ENCODE results near the gene GAST. TPM values are rescaled to one million over a fixed set of nuclear protein-coding genes. Genes with fewer than 3 reads are reported as not detected.

The GAST gene
- total and polyA plus RNA-seq, 2 of the 13 experiments (the other 11 are each of a cell fraction or from before 2014, with no cell fraction given) = 0.32 to 0.42 TPM

DNA sequence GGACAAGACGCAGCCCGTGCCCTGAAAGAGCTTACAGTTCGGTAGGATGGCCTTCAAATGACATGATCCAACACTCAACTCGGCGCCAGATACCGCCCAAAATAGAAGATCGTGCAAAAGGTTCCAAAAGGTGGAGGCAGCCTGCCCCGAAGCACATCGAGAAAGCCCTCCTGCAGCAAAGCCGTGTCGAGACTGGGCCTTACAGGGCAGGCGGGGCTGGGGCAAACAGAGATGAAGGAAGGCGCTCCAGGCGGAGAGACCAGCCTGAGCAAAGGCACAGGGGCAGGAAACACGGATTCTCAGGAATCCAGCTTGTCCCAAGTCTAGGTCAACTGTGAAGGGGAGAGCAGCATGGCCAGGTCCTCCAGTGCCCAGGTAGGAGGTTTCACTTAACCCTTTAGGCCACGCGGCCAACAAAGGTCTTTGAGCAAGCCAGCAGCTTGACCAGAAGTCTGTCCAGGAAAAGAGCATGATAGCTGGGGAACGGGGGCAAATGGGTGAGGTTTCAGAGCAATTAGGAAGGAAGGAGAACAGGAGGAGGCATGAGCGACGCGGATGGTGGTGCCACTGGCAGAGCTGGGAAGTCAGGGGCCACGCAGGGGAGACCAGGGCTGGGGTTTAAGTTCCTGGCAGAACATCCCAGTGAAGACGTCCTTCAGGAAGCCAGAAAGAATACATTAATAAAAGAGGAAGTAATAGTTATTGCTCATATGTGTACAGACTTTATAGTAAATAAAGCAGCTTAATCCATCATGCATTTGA, 44.7 kb upstream of the GAST start (continued):
- TF ChIP-seq, protein P1, sequence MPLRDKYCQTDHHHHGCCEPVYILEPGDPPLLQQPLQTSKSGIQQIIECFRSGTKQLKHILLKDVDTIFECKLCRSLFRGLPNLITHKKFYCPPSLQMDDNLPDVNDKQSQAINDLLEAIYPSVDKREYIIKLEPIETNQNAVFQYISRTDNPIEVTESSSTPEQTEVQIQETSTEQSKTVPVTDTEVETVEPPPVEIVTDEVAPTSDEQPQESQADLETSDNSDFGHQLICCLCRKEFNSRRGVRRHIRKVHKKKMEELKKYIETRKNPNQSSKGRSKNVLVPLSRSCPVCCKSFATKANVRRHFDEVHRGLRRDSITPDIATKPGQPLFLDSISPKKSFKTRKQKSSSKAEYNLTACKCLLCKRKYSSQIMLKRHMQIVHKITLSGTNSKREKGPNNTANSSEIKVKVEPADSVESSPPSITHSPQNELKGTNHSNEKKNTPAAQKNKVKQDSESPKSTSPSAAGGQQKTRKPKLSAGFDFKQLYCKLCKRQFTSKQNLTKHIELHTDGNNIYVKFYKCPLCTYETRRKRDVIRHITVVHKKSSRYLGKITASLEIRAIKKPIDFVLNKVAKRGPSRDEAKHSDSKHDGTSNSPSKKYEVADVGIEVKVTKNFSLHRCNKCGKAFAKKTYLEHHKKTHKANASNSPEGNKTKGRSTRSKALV (CRISPR knock-in tag; IDR thresholded peaks at IDR 0.05) = no peak
- TF ChIP-seq, protein P2, sequence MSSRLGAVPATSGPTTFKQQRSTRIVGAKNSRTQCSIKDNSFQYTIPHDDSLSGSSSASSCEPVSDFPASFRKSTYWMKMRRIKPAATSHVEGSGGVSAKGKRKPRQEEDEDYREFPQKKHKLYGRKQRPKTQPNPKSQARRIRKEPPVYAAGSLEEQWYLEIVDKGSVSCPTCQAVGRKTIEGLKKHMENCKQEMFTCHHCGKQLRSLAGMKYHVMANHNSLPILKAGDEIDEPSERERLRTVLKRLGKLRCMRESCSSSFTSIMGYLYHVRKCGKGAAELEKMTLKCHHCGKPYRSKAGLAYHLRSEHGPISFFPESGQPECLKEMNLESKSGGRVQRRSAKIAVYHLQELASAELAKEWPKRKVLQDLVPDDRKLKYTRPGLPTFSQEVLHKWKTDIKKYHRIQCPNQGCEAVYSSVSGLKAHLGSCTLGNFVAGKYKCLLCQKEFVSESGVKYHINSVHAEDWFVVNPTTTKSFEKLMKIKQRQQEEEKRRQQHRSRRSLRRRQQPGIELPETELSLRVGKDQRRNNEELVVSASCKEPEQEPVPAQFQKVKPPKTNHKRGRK (CRISPR knock-in tag; IDR thresholded peaks at IDR 0.05) = no peak
- no peak for TF ChIP-seq HOXA7 (CRISPR knock-in tag; IDR thresholded peaks at IDR 0.05)
- TF ChIP-seq, protein P3, sequence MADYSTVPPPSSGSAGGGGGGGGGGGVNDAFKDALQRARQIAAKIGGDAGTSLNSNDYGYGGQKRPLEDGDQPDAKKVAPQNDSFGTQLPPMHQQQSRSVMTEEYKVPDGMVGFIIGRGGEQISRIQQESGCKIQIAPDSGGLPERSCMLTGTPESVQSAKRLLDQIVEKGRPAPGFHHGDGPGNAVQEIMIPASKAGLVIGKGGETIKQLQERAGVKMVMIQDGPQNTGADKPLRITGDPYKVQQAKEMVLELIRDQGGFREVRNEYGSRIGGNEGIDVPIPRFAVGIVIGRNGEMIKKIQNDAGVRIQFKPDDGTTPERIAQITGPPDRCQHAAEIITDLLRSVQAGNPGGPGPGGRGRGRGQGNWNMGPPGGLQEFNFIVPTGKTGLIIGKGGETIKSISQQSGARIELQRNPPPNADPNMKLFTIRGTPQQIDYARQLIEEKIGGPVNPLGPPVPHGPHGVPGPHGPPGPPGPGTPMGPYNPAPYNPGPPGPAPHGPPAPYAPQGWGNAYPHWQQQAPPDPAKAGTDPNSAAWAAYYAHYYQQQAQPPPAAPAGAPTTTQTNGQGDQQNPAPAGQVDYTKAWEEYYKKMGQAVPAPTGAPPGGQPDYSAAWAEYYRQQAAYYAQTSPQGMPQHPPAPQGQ (CRISPR knock-in tag; IDR thresholded peaks at IDR 0.05; ENCODE audit: borderline replicate concordance) = no peak
- no peak for TF ChIP-seq BRD4 (CRISPR knock-in tag; IDR thresholded peaks at IDR 0.05)
- peak; percentile 47; the same call in 1 of the 2 replicates for TF ChIP-seq ZSCAN31 (CRISPR knock-in tag; IDR thresholded peaks at IDR 0.05; ENCODE audit: low read depth)
- no peak for TF ChIP-seq ZNF264 (CRISPR knock-in tag; IDR thresholded peaks at IDR 0.05)
- TF ChIP-seq SIX4 (CRISPR knock-in tag; IDR thresholded peaks at IDR 0.05) = no peak
- peak; percentile 63; the same call in 1 of the 2 replicates for TF ChIP-seq ZNF598 (CRISPR knock-in tag; IDR thresholded peaks at IDR 0.05; ENCODE audit: borderline replicate concordance)
- TF ChIP-seq, protein P4, sequence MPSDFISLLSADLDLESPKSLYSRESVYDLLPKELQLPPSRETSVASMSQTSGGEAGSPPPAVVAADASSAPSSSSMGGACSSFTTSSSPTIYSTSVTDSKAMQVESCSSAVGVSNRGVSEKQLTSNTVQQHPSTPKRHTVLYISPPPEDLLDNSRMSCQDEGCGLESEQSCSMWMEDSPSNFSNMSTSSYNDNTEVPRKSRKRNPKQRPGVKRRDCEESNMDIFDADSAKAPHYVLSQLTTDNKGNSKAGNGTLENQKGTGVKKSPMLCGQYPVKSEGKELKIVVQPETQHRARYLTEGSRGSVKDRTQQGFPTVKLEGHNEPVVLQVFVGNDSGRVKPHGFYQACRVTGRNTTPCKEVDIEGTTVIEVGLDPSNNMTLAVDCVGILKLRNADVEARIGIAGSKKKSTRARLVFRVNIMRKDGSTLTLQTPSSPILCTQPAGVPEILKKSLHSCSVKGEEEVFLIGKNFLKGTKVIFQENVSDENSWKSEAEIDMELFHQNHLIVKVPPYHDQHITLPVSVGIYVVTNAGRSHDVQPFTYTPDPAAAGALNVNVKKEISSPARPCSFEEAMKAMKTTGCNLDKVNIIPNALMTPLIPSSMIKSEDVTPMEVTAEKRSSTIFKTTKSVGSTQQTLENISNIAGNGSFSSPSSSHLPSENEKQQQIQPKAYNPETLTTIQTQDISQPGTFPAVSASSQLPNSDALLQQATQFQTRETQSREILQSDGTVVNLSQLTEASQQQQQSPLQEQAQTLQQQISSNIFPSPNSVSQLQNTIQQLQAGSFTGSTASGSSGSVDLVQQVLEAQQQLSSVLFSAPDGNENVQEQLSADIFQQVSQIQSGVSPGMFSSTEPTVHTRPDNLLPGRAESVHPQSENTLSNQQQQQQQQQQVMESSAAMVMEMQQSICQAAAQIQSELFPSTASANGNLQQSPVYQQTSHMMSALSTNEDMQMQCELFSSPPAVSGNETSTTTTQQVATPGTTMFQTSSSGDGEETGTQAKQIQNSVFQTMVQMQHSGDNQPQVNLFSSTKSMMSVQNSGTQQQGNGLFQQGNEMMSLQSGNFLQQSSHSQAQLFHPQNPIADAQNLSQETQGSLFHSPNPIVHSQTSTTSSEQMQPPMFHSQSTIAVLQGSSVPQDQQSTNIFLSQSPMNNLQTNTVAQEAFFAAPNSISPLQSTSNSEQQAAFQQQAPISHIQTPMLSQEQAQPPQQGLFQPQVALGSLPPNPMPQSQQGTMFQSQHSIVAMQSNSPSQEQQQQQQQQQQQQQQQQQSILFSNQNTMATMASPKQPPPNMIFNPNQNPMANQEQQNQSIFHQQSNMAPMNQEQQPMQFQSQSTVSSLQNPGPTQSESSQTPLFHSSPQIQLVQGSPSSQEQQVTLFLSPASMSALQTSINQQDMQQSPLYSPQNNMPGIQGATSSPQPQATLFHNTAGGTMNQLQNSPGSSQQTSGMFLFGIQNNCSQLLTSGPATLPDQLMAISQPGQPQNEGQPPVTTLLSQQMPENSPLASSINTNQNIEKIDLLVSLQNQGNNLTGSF (CRISPR knock-in tag; IDR thresholded peaks at IDR 0.05) = 0 out of 2 replicates have a peak, but pooled peaks have one; percentile 33
- no peak for TF ChIP-seq MTA1 (CRISPR knock-in tag; IDR thresholded peaks at IDR 0.05; ENCODE audit: borderline replicate concordance)
- TF ChIP-seq SYNCRIP (IDR thresholded peaks at IDR 0.05; ENCODE audit: insufficient read depth, low read depth, low read length) = no peak
- 0 out of 2 replicates have a peak, but pooled peaks have one; percentile 2 for TF ChIP-seq HNF4A (CRISPR knock-in tag; IDR thresholded peaks at IDR 0.05)
- no peak for TF ChIP-seq ZNF33A (CRISPR knock-in tag; IDR thresholded peaks at IDR 0.05; ENCODE audit: borderline replicate concordance)
- TF ChIP-seq ZSCAN25 (CRISPR knock-in tag; IDR thresholded peaks at IDR 0.05) = no peak
- peak; percentile 13; the same call in 1 of the 2 replicates for TF ChIP-seq ZNF614 (CRISPR knock-in tag; IDR thresholded peaks at IDR 0.05; ENCODE audit: borderline replicate concordance)
- TF ChIP-seq, protein P5, sequence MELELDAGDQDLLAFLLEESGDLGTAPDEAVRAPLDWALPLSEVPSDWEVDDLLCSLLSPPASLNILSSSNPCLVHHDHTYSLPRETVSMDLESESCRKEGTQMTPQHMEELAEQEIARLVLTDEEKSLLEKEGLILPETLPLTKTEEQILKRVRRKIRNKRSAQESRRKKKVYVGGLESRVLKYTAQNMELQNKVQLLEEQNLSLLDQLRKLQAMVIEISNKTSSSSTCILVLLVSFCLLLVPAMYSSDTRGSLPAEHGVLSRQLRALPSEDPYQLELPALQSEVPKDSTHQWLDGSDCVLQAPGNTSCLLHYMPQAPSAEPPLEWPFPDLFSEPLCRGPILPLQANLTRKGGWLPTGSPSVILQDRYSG (CRISPR knock-in tag; IDR thresholded peaks at IDR 0.05) = no peak

Data from HepG2 (cell line).